ENCODE data around the gene LDHAL6B.

DNA sequence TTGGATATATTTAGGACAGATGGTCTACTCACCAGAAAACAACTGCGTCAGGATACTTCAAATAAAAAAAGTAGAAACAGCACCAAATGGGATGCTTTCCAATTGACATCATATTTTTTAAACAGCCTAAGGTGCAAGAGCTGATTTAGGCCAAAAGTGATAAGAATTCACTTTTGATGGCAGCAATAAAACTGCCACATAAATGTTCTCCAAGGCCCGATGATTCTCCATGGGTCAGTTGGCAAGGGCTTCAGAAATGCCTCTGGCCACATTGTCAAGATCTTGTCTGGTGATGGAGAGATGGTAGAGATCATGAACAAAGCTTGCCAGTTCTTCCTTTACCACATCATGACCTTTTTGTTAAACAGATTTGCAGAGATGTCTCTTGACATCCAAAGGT is 38.9 kb downstream of the LDHAL6B start:
- TF ChIP-seq GATA2 (IDR thresholded peaks at IDR 0.05; ENCODE audit: low read depth, low read length) (peak; percentile 76), GATA3 (IDR thresholded peaks at IDR 0.05; ENCODE audit: low read depth, low read length) (no peak)
